T1000 (cell line): ENCODE measurements around the gene ZNF835.
A peak's percentile ranks its signal among the peaks of the same experiment; 100 is the strongest.

Source experiments
- DNase-seq: peaks from one replicate; lab custom pipeline; 2025; ENCODE audit warnings: mixed read lengths; lab: John Stamatoyannopoulos, UW

ZNF835 gene

DNA sequence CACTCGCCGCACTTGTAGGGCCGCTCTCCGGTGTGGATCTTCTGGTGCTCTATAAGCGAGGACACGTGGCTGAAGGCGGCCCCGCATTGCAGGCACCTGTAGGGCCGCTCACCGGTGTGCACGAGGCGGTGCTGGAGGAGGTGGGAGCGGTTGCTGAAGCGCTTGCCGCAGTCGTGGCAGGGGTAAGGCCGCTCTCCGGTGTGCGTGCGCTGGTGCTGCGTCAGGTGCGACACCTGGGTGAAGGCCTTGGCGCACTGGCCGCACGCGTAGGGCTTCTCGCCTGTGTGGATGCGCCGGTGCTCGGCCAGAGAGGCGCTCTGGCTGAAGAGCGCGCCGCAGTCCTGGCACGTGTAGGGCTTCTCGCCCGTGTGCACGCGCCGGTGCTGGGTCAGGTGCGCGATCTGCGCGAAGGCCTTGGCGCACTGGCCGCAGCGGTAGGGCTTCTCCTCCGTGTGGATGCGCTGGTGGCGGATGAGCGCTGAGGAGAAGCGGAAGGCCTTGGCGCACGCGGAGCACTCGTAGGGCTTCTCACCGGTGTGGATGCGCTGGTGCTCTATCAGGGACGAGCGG lies 7.5 kb downstream of the ZNF835 start:
- DNase-seq: no peak

DNA sequence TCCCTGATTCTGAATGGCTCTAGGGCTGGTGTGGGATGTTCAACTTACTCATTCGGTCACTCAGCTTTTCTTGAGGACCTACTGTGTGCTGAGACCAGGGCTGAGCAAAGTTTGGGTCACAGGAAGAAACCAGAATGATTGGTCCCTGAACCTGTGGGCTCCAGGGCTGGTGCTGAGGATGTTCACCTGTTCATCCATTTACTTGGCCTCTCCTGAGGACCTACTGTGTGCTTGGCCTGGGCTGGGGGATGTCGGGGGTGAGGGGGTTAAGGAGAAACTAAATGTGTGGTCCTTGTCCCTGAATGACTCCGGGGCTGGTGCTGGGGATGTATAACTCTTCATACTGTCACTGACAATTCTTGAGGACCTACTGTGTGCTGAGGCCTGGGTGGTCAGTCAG lies 10.3 kb downstream of the ZNF835 start:
- no peak for DNase-seq

DNA sequence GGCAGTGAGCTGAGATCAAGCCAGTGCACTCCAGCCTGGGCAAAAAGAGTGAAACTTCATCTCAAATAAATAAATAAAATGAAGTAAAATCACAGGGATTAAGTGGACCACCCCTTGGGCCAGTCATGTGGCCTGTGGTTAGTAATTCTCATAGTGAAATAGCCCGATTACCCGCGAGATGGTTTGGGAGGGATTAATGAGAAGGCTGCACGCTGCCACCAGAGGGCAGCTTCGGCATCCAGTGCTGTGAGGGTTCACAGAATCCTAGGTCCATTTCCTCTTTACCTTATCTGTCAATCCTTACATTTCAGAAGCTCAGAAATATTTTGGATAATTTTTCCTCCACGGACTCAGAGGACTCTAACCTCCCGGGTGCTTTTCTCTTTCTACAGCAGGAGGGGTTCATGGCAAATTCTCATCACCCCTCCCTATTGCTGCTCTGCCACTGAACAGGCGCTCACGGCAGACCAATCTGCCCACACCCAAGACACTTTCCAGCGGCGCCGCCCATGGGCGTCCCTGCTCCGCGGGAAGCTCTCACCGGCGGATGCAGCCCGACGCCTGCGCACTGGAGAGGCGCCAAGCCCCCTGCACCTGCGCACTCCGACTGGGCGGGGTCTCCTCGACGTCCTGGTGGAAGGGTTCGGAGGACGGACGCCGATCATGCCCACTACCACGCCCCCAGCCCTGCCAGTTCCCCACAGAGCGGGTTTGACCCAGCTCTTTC lies 11.0 kb downstream of the ZNF835 start:
- DNase-seq: no peak

DNA sequence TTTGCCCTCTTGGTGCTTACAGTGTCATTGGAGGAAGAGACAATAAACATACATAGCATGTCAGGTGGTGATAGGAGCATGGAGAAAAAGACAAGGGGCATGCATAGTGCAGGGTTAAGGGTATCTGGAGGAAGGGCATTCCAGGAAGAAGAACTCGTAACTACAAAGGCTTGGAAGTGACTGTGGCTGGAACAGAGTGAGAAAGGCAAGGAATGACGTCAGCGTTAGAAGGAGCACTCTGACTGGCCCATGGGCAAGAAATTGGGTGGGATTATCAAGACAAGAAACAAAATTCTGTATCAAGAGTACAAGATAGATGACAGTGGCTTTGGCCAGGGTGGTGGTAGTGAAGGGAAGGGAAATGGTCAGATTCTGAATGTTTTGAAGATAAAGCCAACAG lies 17.4 kb downstream of the ZNF835 start:
- DNase-seq: no peak

DNA sequence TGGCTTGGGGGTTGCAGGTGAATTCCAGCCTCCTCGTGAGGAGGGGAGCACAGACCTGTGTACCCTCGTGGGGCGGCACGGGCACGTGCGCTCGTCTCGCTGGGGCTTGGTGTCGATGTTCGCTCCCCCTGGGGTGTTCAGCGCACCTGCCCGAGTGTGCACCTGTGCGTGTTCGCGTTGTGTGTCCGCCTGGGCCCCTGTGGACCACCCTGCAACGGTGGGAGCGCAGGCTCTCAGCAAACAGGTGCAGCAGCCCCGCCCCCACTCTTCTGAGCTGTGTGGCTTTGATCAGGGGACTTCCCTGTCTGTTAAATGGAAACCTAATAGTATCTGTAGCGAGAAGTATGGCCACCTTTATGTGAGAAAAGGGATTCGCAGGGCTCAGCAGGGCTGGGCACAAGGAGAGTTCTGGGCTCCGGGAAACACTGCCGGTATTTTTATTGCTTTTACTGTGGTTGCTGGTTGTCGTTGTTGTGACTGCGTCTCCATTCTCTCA lies 28.0 kb downstream of the ZNF835 start:
- no peak for DNase-seq

DNA sequence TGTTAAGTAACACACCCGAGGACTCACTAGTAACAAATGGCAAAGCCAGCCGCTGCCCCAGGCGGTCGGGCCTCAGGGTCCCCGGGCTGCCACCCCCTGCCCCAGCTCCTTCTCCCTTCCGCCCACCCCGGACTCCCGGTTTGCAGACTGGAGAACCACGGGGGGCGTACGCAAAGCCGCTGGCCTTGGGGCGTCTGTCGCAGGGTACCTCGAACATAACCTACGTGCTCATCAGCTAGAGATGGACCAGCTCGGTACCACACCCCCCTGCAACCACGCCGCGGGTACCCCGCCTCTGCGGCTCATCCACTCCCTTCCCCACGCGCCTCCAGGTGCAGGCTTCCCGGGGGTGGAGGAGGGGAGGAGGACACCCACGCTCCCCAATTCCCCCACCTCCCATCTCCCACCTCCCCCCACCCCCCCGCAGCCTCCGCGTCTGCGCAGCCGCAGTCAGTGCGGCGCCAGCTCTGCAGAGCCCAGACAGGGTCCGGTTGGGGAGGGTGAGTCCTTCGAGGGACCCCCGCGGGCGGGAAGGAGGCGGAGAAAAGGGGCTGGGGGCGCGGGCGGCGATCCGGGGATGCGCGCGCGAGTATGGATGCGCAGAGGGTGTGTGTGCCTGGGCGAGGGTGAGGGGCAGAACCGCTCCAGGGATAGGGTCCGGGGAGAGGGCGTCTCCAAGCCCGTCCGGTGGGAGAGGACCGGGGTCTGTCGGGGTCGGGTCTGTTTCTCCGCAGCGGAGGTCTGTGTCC lies 28.7 kb downstream of the ZNF835 start, which contains the start of gene SMIM17:
SMIM17 (plus strand) TSS at position 449 of the 749 bp plus-strand sequence. CDS start 2,509 bp downstream, outside the sequence.
- DNase-seq: no peak

DNA sequence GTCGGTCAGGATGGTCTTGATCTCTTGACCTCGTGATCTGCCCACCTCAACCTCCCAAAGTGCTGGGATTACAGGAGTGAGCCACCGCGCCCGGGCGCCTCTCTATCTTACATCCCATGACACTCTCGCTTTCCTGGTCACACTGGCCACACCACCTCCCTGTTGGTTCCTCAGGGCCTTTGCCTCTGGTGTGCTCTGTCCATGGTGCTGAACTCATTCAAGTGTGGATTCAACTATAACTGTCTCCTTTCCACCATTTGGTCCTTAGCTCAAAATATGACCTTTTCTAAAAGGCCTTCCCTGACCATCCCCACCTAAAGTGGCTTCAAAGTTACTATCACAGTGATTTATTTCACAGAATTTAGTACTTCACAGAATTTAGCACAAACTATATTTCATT lies 32.3 kb downstream of the ZNF835 start:
- DNase-seq: no peak

DNA sequence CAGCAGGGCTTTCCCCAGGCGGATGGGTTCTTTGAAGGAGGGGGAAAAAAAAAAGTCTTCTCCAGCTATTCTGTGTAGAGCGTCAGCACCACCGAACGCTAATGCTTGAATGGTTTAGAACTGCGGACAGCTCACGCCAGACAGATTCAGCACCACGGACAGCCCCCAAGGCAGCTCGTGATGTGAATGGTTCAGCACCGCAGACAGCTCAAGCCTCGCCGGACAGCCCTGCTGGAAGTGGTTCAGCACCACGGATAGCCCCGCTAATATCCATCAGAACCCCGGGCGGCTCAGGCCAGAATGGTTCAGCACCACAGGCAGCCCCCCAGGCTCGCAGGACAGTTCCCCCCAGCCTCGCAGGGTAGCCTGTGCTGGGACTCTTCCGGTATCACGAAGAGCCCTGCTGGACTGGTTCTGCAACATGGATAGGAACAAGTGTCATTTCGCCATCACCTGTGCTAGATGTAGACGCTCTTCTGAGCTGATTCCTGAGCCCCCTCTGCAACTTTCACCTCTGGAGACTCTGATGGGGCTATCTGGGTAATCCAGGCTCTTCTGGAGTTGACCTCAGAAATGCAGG lies 33.5 kb downstream of the ZNF835 start:
- DNase-seq: peak; percentile 71

DNA sequence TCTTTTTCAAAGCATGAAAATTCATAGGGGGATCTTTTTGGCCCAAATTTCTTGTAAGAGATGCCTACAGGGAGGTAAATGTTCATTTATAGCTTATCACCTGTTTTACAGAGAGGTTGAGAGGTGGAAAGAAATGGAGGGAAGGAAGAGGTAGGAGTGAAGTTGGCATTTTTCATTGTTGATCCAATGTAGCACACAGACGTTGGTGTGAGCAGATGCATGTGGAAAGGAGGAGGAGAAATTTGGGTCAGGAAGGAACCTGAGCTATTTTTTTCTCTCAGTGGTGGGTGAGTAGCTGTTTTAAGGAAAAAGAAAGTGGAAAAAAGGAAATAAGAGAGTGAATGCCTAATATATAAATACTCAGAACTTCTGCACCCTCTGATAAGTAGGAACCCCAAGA lies 38.5 kb downstream of the ZNF835 start:
- no peak for DNase-seq

DNA sequence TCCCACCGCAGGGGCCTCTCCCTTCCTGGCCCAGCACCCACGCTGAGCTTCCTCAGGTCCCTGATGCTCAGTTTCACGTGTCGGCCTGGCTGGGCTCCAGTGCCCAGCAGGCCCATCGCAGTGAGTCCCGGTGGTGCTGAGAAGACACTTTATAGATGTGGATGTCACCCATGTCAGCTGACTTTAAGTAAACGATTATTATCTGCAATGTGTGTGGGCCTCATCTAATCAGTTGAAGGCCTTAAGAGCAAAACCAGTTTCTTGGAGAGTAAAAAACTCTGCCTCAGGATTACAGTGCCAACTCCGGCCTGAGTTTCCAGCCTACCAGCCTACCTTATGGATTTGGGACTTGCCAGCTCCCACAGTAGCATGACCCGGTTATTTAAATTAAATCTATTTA lies 45.8 kb downstream of the ZNF835 start:
- DNase-seq: no peak

DNA sequence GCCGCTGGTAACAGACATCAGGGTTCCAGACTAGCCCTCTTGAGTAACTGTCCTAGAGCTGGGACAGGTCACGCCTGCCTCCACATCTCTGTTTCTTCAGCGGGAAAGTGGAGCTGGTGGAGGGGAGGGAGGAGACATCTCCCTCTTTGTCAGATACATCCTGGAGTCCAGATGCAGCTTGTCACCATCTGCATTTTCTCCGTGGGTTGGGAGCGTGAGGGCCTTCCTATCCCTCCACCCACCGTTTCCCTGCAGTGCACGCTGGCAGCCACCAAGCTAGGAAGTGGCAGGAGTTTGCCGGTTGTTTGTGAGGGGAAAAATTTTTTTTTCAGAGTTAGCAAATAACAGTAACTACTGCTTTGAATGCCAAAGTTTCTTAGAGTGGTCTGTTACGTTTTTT lies 48.6 kb downstream of the ZNF835 start:
- no peak for DNase-seq

DNA sequence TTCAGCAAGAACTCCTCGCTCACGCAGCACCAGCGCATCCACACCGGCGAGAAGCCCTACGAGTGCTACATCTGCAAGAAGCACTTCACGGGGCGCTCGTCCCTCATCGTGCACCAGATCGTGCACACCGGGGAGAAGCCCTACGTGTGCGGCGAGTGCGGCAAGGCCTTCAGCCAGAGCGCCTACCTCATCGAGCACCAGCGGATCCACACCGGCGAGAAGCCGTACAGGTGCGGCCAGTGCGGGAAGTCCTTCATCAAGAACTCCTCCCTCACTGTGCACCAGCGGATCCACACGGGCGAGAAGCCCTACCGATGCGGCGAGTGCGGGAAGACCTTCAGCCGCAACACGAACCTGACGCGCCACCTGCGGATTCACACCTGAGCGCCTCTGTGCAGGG lies 49.2 kb downstream of the ZNF835 start:
- DNase-seq: no peak

DNA sequence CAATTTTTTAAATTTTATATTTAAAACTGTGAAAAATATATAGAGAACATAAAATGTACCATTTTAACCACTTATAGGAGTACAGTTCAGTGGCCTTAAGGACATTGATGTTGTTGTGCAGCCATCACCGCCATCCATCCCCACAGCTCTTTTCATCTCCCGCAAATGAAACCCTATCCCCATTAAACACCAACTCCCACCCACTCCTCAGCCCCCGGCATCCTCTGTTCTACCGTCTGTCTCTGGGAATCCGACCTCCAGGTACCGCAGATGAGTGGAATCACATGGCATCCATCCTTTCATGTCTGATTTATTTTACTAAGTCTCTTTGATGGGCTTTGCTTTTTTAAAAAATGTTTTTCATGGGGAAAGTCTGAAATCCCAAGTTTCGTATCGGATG lies 52.4 kb downstream of the ZNF835 start:
- DNase-seq: no peak

DNA sequence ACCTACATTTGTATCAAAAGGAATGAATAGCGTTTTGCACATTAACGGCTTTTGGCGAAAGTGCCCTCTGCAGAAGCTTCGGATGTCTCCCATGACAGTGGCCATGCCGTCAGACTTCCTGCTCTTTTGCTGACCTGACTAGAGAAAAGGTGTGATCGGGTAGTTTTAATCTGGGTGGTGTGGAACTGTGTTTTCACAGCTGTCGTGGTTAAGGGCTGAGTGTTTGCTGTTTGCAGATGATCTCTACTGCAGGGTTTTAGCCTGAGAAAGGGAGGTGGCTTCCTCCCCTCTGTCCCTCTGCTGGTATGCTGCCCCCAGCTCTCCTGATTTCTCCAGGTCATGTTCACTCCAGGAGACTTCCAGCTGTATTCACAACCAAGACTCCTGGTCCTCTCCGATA lies 54.0 kb downstream of the ZNF835 start:
- no peak for DNase-seq

DNA sequence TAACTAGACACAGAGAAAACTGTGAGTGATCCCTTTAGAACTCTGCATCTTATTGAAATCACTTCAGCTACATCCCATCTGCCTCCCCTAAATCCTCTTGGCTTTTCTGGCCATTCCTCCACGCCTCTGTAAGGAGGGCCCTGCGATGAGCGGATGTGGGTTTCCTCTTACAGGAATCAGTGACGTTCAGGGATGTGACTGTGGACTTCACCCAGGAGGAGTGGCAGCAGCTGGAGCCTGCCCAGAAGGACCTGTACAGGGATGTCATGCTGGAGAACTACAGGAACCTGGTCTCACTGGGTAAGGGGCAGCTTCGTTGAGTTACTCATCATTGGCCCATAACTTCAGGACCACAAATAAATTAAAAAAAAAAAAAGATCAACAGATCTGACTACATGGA lies 57.9 kb downstream of the ZNF835 start:
- no peak for DNase-seq

DNA sequence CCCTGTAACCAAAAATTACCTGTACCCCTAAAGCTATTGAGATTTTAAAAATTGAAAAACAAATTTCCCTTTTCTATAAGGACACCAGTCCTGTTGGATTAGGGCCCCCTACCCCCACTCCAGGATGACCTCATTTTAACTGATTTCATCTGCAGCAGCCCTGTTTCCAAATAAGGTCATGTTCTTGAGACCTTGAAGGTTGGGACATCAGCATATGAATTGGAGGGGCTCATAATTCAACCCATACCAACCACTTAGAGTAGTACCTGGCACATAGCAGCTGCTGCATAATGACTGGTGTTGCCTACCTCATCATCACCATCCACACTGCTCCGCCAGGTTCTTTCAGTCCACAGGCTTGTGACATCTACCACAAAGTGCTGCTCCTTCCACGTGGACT lies 58.8 kb downstream of the ZNF835 start:
- no peak for DNase-seq
